ENCODE measurements around the gene ZNF644.

DNA sequence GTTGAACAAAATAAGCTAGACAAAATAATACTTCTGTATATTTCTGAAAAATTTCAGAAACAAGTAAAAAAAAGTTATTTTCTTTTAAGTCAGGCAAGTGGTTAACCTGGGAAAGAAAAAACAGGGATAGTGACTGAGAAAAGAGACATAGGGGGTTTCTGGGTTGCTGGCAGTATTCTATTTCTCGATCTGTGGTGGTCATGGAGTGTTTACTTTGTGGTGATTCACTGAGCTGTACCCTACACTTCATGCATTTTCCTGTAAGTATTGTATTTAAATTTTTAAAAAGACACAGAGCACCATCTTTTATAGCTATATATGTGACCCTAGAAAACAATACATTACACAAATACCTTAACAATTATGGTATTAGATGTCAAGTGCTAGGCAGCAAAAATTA is 58.2 kb downstream of the ZNF644 start:
- TF ChIP-seq, protein P1, sequence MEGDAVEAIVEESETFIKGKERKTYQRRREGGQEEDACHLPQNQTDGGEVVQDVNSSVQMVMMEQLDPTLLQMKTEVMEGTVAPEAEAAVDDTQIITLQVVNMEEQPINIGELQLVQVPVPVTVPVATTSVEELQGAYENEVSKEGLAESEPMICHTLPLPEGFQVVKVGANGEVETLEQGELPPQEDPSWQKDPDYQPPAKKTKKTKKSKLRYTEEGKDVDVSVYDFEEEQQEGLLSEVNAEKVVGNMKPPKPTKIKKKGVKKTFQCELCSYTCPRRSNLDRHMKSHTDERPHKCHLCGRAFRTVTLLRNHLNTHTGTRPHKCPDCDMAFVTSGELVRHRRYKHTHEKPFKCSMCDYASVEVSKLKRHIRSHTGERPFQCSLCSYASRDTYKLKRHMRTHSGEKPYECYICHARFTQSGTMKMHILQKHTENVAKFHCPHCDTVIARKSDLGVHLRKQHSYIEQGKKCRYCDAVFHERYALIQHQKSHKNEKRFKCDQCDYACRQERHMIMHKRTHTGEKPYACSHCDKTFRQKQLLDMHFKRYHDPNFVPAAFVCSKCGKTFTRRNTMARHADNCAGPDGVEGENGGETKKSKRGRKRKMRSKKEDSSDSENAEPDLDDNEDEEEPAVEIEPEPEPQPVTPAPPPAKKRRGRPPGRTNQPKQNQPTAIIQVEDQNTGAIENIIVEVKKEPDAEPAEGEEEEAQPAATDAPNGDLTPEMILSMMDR (IDR thresholded peaks at IDR 0.05; ENCODE audit: low read depth, low read length, poor library complexity, severe bottlenecking), result no peak
- TF ChIP-seq EZH2phosphoT487 (IDR thresholded peaks at IDR 0.05; ENCODE audit: borderline replicate concordance, low read length), result no peak

Data from DOHH2 (cell line).